Measurements from ENCODE around the gene KLF15.

Gene KLF15

DNA sequence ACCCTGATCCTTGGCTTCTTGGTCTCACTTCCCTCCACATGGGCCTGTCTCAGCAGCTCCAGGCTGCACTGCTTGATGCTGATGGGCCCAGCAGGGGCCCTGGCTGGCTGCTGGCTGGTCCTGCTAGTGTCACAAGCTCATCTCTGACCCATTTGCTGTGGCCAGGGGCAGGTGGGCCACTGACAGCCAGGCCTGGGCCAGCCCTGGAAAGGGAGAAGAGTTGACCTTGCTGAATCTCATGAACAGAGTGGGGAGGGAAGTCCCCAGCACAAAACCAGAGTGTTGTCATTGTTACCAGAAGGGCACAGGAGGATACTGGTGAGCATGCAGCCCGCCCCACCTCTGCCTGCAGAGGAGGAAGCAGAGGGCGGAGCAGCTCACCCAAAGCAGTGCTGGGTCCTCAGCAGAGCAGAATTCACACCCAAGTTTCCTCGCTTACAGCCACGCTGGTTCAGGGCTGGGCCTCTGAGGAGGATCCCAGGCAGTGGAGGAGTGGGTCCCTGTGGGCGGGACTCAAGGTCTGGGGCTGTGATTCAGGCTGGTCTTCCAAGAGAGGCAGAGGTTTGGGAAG, 7.6 kb upstream of the KLF15 start:
- Histone ChIP-seq H3K27ac (no peak overlapping the region), H3K36me3 (no peaks in the 10 kb centered on the region), H3K27me3 (peaks cover 48% of the 10 kb centered on the region), H3K4me3 (ENCODE audit: low read depth in 1 of 2, low read length in 1 of 2) (no peak overlapping the region), H3K9me3 (no peaks in the 10 kb centered on the region), H3K4me1 (ENCODE audit: control insufficient read depth in 1 of 2, insufficient read depth in 1 of 2, low read depth in 1 of 2, low read length in 1 of 2) (no peaks in the 10 kb centered on the region)
- TF ChIP-seq, protein P1, sequence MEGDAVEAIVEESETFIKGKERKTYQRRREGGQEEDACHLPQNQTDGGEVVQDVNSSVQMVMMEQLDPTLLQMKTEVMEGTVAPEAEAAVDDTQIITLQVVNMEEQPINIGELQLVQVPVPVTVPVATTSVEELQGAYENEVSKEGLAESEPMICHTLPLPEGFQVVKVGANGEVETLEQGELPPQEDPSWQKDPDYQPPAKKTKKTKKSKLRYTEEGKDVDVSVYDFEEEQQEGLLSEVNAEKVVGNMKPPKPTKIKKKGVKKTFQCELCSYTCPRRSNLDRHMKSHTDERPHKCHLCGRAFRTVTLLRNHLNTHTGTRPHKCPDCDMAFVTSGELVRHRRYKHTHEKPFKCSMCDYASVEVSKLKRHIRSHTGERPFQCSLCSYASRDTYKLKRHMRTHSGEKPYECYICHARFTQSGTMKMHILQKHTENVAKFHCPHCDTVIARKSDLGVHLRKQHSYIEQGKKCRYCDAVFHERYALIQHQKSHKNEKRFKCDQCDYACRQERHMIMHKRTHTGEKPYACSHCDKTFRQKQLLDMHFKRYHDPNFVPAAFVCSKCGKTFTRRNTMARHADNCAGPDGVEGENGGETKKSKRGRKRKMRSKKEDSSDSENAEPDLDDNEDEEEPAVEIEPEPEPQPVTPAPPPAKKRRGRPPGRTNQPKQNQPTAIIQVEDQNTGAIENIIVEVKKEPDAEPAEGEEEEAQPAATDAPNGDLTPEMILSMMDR (IDR thresholded peaks at IDR 0.05), result no peak

DNA sequence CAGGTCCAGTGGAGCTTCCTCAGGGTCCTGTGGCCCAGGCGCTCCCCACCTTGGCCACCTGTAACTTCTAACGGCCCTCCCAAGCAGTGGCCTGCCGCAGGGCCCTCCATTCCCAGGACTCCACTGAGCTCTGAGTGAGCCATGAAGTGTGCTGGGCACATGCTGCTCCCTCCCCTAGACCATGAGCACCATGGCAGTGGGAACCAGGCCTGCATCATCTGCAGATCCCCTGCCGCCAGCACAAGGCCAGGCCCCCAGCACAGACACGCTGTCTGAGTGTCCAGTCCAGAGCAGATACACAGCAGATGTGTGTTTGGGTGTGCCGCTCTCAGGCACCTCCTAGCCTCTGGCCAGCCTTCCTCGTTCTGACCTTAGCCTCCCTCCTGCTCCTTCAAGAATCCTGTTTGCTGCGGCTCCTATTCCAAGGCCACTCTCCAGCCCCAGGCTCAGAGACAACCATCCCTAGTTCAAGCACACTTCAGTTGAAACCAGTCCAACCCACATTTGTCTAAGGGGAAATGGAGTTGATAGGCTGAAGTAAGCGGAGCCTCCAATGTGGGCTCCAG, 7.0 kb upstream of the KLF15 start:
- H3K27me3 ChIP-seq, result peaks cover 54% of the 10 kb centered on the region
- no peaks in the 10 kb centered on the region for H3K36me3 ChIP-seq
- no peaks in the 10 kb centered on the region for H3K9me3 ChIP-seq
- H3K4me1 ChIP-seq (ENCODE audit: control insufficient read depth in 1 of 2, insufficient read depth in 1 of 2, low read depth in 1 of 2, low read length in 1 of 2), result no peaks in the 10 kb centered on the region
- no peak overlapping the region for H3K4me3 ChIP-seq (ENCODE audit: low read depth in 1 of 2, low read length in 1 of 2)
- TF ChIP-seq, protein P1 (IDR thresholded peaks at IDR 0.05), result no peak
- no peak overlapping the region for H3K27ac ChIP-seq

DNA sequence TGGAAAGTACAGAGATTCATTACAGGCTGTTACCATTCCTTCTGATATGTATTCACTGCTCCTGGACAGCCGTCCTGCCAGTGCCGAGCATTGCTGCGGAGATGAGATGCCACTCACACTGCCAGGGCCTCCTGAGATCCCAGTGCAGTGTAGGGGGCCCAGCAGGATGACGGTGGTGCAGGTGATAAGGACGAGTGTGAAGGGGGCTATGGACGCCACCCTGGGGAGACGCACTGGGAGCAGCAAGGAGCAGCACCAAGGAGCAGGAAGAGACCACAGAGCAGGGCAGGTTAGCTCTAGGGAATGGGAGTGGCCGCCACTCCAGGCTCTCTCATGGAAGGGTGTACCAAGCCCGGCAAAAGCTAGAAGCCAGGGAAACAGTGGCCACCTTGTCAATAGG, 4.0 kb upstream of the KLF15 start:
- Histone ChIP-seq H3K9me3 (no peaks in the 10 kb centered on the region), H3K4me3 (ENCODE audit: low read depth in 1 of 2, low read length in 1 of 2) (no peak overlapping the region), H3K27ac (no peak overlapping the region), H3K27me3 (peaks cover 84% of the 10 kb centered on the region), H3K4me1 (ENCODE audit: control insufficient read depth in 1 of 2, insufficient read depth in 1 of 2, low read depth in 1 of 2, low read length in 1 of 2) (peaks cover 13 to 16% of the 10 kb centered on the region in 2 experiments), H3K36me3 (no peaks in the 10 kb centered on the region)
- TF ChIP-seq, protein P1 (IDR thresholded peaks at IDR 0.05), result no peak

DNA sequence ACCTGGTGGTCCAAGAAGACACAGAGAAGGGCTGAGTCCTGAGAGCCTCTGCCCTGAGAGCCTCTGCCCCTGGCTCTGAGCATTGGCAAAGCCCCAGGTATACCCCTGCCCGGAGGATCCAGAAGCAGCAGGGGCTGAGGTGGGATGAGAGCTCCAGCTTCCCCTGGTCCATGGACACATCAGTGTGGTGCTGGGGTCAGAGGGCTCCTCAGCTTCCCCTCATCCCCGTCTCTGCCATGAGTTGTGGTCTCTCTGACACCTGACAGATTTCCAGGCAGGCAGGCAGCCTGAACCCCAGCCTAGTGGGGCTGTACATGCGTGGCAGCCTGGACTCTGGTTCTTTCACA, 3.5 kb upstream of the KLF15 start:
- H3K27me3 ChIP-seq, result peaks cover 89% of the 10 kb centered on the region
- peaks cover 16 to 21% of the 10 kb centered on the region in 2 experiments for H3K4me1 ChIP-seq (ENCODE audit: control insufficient read depth in 1 of 2, insufficient read depth in 1 of 2, low read depth in 1 of 2, low read length in 1 of 2)
- TF ChIP-seq, protein P1 (IDR thresholded peaks at IDR 0.05), result no peak

DNA sequence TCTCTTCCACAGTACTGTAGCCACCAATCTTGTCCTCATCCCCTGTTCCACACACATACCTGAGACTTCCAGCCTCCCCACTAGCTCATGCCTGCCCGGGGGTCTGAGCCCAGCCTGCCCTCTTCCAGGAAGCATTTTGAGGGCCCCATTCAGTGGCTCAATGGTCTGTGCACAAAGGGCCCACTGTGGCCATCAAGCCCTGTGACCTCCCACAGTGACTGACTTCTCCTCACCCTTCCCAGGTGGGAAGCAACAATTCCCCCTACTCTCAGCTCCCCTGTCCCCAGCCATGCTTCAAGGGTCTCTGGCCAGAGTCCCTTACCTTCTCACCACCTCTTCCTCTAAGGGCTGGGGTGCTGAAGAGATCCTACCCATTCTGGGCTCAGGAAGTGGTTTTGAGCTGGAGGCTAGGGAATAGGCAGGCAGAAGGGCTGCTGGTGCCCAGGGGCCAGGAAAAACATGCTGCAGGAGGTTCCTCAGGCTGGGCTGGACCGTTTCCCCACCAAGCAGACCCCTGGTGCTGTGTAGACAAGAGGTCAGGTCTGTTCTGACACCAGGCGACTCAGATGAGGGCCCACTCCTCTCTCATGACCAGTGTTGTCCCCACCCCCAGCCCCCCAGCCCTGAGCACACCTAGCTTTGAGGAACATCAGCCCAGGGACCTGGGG, 3.0 kb upstream of the KLF15 start:
- peaks cover 94% of the 10 kb centered on the region for H3K27me3 ChIP-seq
- H3K4me3 ChIP-seq (ENCODE audit: low read depth in 1 of 2, low read length in 1 of 2), result no peak overlapping the region
- H3K27ac ChIP-seq, result no peak overlapping the region
- H3K9me3 ChIP-seq, result no peaks in the 10 kb centered on the region
- TF ChIP-seq, protein P1 (IDR thresholded peaks at IDR 0.05), result no peak
- peaks cover 16 to 21% of the 10 kb centered on the region in 2 experiments for H3K4me1 ChIP-seq (ENCODE audit: control insufficient read depth in 1 of 2, insufficient read depth in 1 of 2, low read depth in 1 of 2, low read length in 1 of 2)
- H3K36me3 ChIP-seq, result no peaks in the 10 kb centered on the region

More for the DNA sequence above, 3.5 kb upstream of the KLF15 start:
- Histone ChIP-seq H3K27ac (no peak overlapping the region), H3K36me3 (no peaks in the 10 kb centered on the region), H3K4me3 (ENCODE audit: low read depth in 1 of 2, low read length in 1 of 2) (no peak overlapping the region), H3K9me3 (no peaks in the 10 kb centered on the region)
